GM19324 (cell line): Measurements from ENCODE around the gene TENM4.

ENCODE experiments used
- ATAC-seq: cut with Tn5 transposase; IDR thresholded peaks from one replicate; pipeline ENCODE4 v1.9.1; 2021; ENCODE audit warnings: mild to moderate bottlenecking, moderate library complexity; ENCODE audit not compliant: unreplicated experiment, low FRiP score

The TENM4 gene

GRCh38 chr11:79440571-79441460 lies at the start of gene TENM4:
Gene TENM4 (minus strand): TSS chr11:79441030. CDS start chr11:79069944, 371,086 bp downstream.
- ATAC-seq, result no peak

- no peak for ATAC-seq
Measured at GRCh38 chr11:79488286-79488685, 47.5 kb upstream of the TENM4 start.

DNA sequence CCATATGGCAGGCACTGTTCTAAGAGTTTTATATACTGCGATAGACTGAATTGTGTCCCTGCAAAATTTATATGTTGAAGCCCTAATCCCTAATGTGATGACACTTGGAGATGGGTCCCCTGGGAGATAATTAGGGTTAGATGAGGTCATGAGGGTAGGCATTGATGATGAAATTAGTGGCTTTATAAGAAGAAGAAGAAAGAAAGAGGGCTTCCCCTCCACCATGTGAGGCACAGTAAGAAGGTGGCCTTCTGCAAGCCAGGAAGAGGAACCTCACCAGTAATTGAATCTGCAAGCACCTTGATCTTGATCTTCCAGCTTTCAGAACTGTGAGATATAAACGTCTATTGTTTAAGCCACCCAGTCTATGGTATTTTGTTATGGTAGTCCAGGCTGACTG lies 46.6 kb upstream of the TENM4 start:
- ATAC-seq, result no peak

DNA sequence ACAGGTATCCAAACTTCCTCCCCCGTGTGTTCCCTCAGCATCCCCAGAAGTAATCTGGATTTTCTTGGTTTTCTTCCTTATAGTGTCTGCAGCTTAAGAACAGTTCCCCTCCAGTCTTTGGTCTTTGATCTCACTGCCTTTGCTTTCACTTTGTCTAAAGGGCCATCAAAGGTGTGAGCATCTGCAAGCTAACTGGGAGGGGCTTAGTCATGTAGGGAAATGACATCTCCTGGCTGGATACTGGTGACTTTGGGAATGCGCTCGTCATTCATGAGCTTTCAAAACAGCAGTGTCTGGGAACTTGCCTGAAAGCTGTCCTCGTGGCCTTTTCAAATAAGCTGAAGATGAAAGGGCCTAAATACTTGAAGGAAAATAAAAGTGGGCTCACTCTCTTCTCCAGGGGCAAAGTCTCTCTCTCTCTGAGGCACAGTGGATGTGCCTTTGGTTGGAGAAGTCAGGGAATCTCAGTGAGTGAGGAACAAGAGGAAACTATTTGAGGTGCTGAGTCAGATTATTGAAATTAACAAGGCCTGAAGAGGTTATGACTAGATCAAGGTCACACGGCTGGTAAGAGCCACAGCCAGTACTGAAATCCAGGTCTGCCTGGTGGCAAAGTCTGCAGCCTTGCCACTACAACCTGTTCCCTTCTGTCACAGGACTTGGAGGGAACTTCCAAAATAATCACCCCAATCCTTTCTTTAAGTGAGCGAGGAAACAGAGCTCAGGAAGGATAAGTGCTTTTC lies 45.6 kb upstream of the TENM4 start:
- ATAC-seq, result no peak

- no peak for ATAC-seq
Measured at GRCh38 chr11:79485694-79486093, 44.9 kb upstream of the TENM4 start.

- no peak for ATAC-seq
Measured at GRCh38 chr11:79484872-79485271, 44.0 kb upstream of the TENM4 start.

- ATAC-seq, result peak; percentile 72
Measured at GRCh38 chr11:79482800-79483199, 42.0 kb upstream of the TENM4 start.

GRCh38 chr11:79481795-79482194 lies 41.0 kb upstream of the TENM4 start:
- ATAC-seq, result peak; percentile 60

GRCh38 chr11:79480864-79481263 lies 40.0 kb upstream of the TENM4 start:
- no peak for ATAC-seq

GRCh38 chr11:79472819-79473529 lies 32.1 kb upstream of the TENM4 start:
- ATAC-seq, result no peak

DNA sequence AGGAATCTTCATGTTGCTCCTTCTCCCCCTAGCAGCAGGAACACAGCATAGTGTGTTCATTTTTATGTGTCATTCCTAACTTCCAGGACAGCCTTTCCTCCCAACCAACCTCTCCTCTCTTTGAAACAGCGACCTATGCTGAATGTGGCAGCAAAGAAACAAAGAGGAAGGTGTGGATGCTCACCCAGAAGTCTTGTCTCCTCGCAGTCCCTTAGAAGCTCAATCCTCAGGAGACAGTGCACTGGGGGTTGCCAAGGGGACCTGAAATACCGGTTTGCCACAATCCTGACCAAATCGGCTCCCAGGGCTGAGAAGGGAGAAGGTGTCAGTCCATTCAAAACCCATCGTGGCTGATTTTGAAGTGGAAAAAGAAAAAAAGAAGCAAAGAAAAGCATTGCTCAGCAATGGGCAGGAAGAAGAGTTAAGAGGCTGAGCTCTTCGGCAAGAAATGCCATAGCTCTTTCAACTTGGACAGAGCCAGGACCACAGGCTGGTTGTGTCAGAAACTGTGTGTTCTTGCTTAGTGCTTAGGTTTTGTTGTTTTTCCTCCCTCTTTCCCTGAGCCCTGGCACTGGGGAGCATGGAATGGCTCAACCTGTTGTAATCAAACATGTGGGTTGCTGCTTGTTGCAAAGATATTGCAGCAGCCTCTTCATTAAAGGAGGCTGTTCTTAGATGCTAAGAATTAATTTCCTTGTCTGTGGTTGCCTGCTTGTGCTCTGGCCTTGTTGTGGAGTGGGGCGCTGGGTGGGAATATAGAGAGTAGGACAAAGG lies 30.4 kb upstream of the TENM4 start:
- ATAC-seq, result no peak

DNA sequence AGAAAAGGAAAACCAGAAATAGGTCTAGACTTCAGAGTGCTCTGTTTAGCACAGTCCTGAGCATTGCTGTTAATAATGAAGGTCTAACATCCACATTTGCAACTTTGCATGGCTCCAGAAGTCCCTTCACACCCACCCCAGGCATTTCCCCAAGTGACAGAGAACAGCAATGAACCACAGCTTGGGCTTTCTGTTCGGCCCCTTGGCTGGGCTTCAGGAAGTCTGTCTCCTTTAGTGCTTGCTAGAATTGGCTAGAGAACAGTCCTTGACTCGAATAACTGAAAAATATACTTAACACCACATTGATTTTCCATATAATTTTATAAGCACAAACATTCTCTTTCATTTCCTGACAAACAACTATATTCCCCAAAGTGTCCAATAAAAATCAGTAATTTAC lies 29.3 kb upstream of the TENM4 start:
- ATAC-seq, result no peak

- ATAC-seq, result no peak
Measured at GRCh38 chr11:79467761-79468160, 26.9 kb upstream of the TENM4 start.

- ATAC-seq, result no peak
Measured at GRCh38 chr11:79466411-79466810, 25.6 kb upstream of the TENM4 start.

DNA sequence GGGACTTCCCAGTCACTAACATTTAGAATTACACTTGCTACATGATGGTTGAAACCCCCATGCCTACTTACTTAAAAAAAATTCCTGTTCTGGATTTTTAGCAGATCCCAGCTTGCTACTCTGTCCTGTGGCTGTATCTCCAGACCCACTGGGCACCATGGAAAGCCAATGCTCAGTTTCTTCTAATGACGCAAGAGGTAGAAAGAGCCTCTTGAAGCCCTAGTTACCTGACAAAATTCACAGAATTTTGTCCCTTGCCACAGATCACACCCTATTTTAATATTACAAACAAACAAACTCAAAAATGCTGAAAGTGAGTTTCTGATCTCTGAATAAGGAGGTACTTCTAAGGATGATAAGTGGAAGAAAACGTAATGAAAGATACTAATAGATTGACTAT lies 24.3 kb upstream of the TENM4 start:
- no peak for ATAC-seq

DNA sequence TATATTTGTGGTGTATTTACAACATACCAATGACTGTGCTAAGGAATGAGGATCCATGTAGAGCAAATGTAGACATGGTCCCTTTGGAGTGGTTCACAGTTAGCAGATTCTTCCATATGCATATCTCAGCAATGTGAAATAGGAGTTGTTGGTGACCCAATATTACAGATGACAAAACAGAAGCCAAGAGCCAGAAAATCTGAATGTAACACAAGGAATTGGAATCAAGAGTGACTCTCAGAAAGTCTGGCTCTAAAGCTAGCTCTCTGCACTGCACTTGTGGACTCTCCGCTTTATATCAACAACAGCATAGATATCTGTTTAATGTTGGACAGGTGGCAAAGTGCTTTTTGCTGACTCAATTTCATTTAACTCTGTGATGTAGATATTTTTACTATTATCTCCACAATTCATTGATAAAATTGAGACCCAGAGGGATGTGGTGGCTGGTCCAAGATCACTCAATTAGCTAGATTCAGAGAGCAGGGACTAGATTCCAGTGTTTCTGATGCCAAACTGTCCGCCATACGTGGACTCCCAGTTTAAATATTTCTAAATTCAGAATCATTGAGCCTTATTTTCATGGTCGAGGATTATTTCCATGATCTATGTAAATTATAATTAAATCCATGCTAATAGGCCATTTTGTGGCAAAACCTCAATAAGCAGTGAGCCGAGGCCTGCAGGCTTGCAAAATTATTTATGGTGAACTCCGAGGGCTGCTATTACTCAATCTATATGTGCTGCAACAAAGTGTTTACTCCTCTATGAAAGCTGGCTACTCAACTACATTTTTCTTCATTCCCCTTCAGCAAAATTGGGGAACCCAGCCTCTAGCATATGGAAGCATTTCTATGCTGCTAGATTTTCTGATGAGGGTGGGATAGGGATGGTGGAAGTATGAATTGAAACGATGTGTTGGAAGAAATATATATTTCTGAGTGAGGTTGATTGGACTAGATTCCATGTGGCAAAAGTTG lies 21.1 kb upstream of the TENM4 start:
- no peak for ATAC-seq

- ATAC-seq, result peak; percentile 62
Measured at GRCh38 chr11:79461144-79461543, 20.3 kb upstream of the TENM4 start.

DNA sequence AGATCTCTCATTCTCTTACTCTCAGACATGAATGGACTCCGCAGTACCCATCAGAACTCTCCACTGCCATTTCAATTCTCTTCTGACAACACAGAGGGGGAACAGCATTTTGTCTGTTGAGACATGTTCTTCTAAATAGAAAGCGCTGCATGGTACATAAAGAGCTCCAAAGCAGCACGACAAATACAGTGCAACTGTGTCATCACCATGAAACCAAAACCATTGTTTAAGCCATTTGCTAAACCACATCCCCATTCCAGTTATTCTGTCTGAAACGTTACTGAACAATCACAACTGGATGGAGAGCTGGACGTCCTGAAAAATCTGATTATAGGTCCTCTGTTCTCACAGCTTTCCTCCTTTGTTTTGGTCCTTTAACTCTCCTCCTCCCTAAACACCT lies 17.9 kb upstream of the TENM4 start:
- no peak for ATAC-seq

- no peak for ATAC-seq
Measured at GRCh38 chr11:79456501-79456900, 15.7 kb upstream of the TENM4 start.
